ENCODE results near the gene PARD3. TPM values are rescaled to one million over a fixed set of nuclear protein-coding genes. Genes with fewer than 3 reads are reported as not detected.
A peak's percentile ranks its signal among the peaks of the same experiment; 100 is the strongest.

PARD3 gene
- total RNA-seq, 1 experiment from 2014 or later: 57.4 TPM

GRCh38 chr10:34732926-34733325, 82.2 kb downstream of the PARD3 start:
- Histone ChIP-seq H3K4me3 (no peak overlapping the region), H3K9me3 (ENCODE audit: insufficient read depth, low read depth) (no peaks in the 10 kb centered on the region), H4K20me1 (ENCODE audit: insufficient read depth) (peaks cover 5% of the 10 kb centered on the region; the same call in 1 of the 2 replicates), H3K79me2 (ENCODE audit: low read depth) (peaks cover 81% of the 10 kb centered on the region), H3K4me2 (peak overlapping the region; percentile 40), H3K9me2 (ENCODE audit: insufficient read depth) (no peaks in the 10 kb centered on the region), H3K27me3 (ENCODE audit: insufficient read depth, low read depth) (no peaks in the 10 kb centered on the region), H2AFZ (no peak overlapping the region), H3K4me1 (replicated peaks; ENCODE audit: insufficient read depth) (peaks cover 45% of the 10 kb centered on the region), H3F3A (ENCODE audit: insufficient read depth, low read depth) (peaks cover 29% of the 10 kb centered on the region), H3K27ac (peak overlapping the region; percentile 79), H3K36me3 (ENCODE audit: low read depth) (no peaks in the 10 kb centered on the region)
- no TSS peak for BruUV-seq (replicated peaks)
- CTCF ChIA-PET: interaction anchor here (0.6 to 2.1 kb wide), 2 partner anchors 19 to 25 kb away, joined by 3 to 7 read pairs; no protein-coding TSS in a partner anchor
- no peak for TF ChIP-seq EZH2 (IDR thresholded peaks at IDR 0.05; ENCODE audit: low read depth)
- no peak; the same call in 1 of the 2 replicates for TF ChIP-seq CTCF (conservative IDR thresholded peaks at IDR 0.05)
- POLR2A ChIA-PET (ENCODE audit: unreplicated experiment): no interaction called here
- peak in 1 of 2 experiments; percentile 56 for DNase-seq
- intact Hi-C loops (cut with micrococcal nuclease; ENCODE audit: unreplicated experiment): loop anchor here (1.0 to 5.0 kb wide), 2 partner anchors 25 to 36 kb away; no protein-coding TSS in a partner anchor

GRCh38 chr10:34731885-34732701, 83.0 kb downstream of the PARD3 start:
- no peaks in the 10 kb centered on the region for H3K27me3 ChIP-seq (ENCODE audit: insufficient read depth, low read depth)
- no peaks in the 10 kb centered on the region for H3K36me3 ChIP-seq (ENCODE audit: low read depth)
- peak overlapping the region; percentile 79 for H3K27ac ChIP-seq
- no peaks in the 10 kb centered on the region for H3K9me2 ChIP-seq (ENCODE audit: insufficient read depth)
- H2AFZ ChIP-seq: no peak overlapping the region
- ChIA-PET CTCF (interaction anchor here (0.5 to 2.1 kb wide), 6 partner anchors 26 to 262 kb away, joined by 3 to 7 read pairs (median 4); no protein-coding TSS in a partner anchor), POLR2A (ENCODE audit: unreplicated experiment) (interaction anchor here (0.6 to 0.7 kb wide), 2 partner anchors 82 to 229 kb away, joined by 3 to 4 read pairs; no protein-coding TSS in a partner anchor)
- no peak for TF ChIP-seq EZH2 (IDR thresholded peaks at IDR 0.05; ENCODE audit: low read depth)
- no peak for TF ChIP-seq CTCF (conservative IDR thresholded peaks at IDR 0.05)
- BruUV-seq (replicated peaks): no TSS peak
- H3K9me3 ChIP-seq (ENCODE audit: insufficient read depth, low read depth): no peaks in the 10 kb centered on the region
- peaks cover 5% of the 10 kb centered on the region; the same call in 1 of the 2 replicates for H4K20me1 ChIP-seq (ENCODE audit: insufficient read depth)
- peak overlapping the region; percentile 61 for H3K4me2 ChIP-seq
- peaks cover 45% of the 10 kb centered on the region for H3K4me1 ChIP-seq (replicated peaks; ENCODE audit: insufficient read depth)
- peaks cover 29% of the 10 kb centered on the region for H3F3A ChIP-seq (ENCODE audit: insufficient read depth, low read depth)
- intact Hi-C loops (cut with micrococcal nuclease; ENCODE audit: unreplicated experiment): loop anchor here (1.0 to 5.0 kb wide), 2 partner anchors 26 to 35 kb away; no protein-coding TSS in a partner anchor
- H3K4me3 ChIP-seq: no peak overlapping the region; the same call in 1 of the 2 replicates
- H3K79me2 ChIP-seq (ENCODE audit: low read depth): peaks cover 81% of the 10 kb centered on the region
- peak; percentile 45 to 90 for DNase-seq

GRCh38 chr10:34731213-34731612, 83.9 kb downstream of the PARD3 start:
- BruUV-seq (replicated peaks): no TSS peak
- H2AFZ ChIP-seq: no peak overlapping the region
- ChIA-PET POLR2A (ENCODE audit: unreplicated experiment) (no interaction called here), CTCF (interaction anchor here (0.5 to 2.1 kb wide), 5 partner anchors 27 to 207 kb away, joined by 3 to 7 read pairs (median 5); no protein-coding TSS in a partner anchor)
- H3K4me1 ChIP-seq (replicated peaks; ENCODE audit: insufficient read depth): peaks cover 45% of the 10 kb centered on the region
- intact Hi-C loops (cut with micrococcal nuclease; ENCODE audit: unreplicated experiment): loop anchor here (5.0 kb wide), 1 partner anchor 34 kb away; no protein-coding TSS in a partner anchor
- peak overlapping the region; percentile 79 for H3K27ac ChIP-seq
- no peaks in the 10 kb centered on the region for H3K9me2 ChIP-seq (ENCODE audit: insufficient read depth)
- no peak for DNase-seq
- TF ChIP-seq CTCF (conservative IDR thresholded peaks at IDR 0.05) (no peak), EZH2 (IDR thresholded peaks at IDR 0.05; ENCODE audit: low read depth) (no peak)
- peaks cover 84% of the 10 kb centered on the region for H3K79me2 ChIP-seq (ENCODE audit: low read depth)
- H3K4me3 ChIP-seq: no peak overlapping the region; the same call in 1 of the 2 replicates
- H4K20me1 ChIP-seq (ENCODE audit: insufficient read depth): peaks cover 5% of the 10 kb centered on the region; the same call in 1 of the 2 replicates
- H3K27me3 ChIP-seq (ENCODE audit: insufficient read depth, low read depth): no peaks in the 10 kb centered on the region
- H3K9me3 ChIP-seq (ENCODE audit: insufficient read depth, low read depth): no peaks in the 10 kb centered on the region
- H3K36me3 ChIP-seq (ENCODE audit: low read depth): no peaks in the 10 kb centered on the region
- H3F3A ChIP-seq (ENCODE audit: insufficient read depth, low read depth): peaks cover 29% of the 10 kb centered on the region
- peak overlapping the region; percentile 61 for H3K4me2 ChIP-seq
